GM21423 (cell line): ENCODE data around the gene PKIG.
"Not testable (repeated sequence)": the region's sequence is repeated elsewhere in the genome, so short reads cannot be mapped to it uniquely, and the experiment has no call there.

Source experiments
- ATAC-seq: cut with Tn5 transposase; IDR thresholded peaks from one replicate; pipeline ENCODE4 v1.9.1; 2021; ENCODE audit warnings: mild to moderate bottlenecking, moderate library complexity; ENCODE audit not compliant: unreplicated experiment

PKIG gene

DNA sequence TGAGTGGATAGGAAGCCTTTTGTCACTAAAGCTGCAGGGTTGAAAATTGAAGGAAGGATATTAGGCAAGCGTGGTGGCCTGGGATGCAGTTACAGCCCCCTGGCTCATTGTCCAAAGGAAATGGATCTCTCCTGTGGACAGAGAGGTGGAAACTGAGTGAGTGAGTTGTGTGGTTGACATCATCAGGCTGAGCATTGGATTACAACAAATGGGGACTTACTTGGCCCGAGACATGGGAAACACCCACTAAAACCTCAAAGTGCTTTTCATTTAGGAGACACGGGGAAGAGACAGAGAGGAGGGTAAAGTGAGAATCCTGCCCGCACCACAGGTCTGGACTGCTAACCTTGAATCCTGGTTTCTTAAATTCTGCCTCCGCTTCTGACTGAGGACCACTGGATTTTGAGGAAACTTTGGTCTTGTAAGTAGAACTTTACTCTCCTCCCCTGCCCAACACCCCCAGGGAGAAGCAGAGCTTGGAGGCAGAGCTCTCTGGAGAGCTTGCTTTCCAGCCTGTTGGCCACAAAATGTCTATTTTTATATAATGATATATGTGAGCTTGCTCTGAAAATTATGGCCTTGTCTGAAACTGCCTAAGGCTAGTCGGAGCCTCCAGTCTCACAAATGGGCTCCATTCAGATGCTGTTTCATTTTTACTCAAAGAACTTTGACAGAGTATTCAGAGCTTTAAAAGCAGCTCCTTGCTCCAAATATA lies at the start of gene PKIG:
TSS of gene PKIG (plus strand) at position 269 of the 715 bp plus-strand sequence. CDS start 31,978 bp downstream, outside the sequence.
- no peak for ATAC-seq

DNA sequence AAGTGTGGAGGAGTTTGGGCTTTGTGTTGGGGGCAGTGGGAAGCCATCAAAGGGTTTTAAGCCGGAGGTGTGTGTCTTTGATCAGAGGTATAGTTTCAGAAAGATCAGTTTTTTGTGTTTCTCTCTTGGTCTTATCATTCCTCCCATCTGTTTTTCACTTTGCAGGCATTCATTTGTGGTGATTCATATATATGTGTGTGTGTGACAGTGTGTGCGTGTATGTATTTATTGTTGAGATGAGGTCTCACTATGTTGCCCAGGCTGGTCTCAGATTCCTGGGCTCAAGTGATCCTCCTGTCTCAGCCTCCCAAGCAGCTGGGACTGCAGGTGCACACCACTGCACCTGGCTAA lies 49.4 kb upstream of the PKIG start:
- ATAC-seq: no peak

DNA sequence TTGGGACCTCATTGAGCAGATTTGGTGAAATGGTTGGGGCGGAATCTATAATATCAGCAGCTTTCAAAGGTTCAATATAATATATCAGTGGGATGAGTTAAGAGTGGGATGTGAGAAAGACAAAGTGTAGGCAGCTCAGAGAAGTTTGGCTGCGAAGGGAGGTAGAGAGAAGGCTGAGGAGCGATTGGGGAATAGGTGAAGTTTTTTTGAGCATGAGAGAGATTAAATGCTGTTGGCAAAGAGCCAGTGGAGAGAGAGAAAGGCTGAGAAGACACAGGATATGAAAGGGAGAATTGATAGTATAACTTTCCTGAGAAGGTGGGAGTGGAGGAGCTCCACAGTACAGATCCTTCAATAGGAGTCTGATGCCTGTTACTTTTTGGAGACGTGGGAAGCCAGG lies 48.5 kb upstream of the PKIG start:
- ATAC-seq: no peak

DNA sequence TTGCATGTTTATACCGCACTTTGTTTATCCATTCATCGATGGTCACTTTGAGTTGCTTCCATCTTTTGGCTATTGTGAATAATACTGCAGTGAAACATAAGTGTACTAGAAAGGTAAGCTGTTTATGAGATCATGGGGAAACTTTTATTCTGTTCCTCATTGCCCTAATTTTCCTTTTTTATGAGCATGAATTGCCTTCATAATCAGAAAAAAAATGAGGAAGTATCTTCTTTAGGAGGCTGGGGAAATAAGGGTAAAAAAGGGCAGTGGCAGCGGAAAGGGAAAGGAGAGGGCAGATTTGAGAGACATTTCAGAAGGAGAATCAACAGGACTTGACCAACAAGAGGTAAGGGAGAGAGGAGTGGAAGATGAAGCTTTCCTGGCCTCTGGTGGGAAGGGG lies 46.2 kb upstream of the PKIG start:
- no peak for ATAC-seq

DNA sequence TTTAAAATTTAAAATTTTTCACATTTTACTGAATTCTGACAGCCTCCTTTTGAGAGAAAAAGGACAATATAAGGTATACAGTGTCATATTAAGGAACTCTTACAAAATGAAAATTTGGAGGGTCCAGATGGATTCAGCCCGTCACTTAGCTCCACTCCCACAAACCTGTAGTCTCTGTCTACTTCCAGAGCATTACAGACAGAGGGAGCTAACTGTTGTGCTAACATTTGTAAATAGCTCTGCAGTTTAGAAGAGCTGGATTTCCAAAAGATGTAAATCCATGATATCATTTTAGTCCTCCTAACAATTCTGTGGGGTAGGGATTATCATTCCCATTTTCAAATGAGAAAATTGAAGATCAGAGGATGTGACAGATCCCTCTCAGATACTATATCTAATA lies 44.4 kb upstream of the PKIG start:
- ATAC-seq: no peak

DNA sequence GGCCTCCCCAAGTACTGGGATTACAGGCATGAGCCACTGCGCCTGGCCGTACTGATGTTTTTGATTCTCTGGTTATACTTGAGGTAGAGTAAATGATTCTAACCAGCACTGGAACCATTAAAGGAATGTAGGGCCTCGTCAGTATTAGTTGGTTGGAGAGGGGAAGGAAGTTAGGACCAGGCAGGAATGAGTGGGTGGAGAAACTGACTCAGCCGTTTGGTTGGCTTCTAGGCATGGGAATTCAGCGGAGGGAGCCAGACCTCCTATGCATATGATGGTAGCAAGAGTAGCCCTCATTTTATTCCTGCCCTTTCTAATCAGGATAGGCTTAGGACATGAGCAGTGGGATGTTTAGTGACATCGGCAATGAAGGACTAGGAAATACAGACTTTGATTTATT lies 41.5 kb upstream of the PKIG start:
- no peak for ATAC-seq

DNA sequence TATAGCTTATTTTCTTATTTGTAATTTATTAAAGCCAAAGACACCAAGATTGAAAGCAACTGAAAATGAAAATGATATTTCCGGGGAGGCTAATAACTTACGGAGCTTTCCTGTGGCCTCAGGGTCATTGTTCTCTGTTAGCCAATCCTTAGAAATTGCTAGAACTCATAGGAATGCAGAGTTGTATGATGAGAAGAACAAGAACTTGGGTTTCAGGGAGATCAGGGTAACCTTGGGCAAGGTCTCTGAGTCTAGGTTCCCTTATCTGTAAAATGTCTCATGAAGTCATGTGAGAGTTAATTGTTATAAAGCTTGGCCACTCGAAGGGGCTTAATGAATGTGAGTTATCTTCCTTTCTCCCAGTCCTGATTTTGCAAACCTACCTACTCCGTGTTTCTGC lies 40.4 kb upstream of the PKIG start:
- ATAC-seq: no peak

DNA sequence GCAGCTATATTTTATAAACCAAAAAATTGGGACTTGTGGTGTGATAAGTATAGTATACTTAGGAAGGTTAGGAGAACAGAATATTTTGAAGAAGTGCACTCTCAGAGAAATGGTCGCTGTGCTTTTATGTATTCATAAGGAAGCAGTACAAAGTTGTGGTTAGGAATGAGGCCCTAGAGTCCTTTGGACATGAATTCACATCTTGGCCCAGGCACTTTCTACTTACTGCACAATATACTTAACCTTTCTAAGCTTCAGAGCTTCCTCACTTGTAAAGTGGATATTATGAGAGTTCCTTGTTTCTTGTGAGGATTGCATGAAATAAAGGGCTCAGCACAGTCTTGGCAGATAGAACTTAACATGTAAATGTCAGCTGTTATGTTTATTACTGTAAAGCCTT lies 39.5 kb upstream of the PKIG start:
- ATAC-seq: no peak

DNA sequence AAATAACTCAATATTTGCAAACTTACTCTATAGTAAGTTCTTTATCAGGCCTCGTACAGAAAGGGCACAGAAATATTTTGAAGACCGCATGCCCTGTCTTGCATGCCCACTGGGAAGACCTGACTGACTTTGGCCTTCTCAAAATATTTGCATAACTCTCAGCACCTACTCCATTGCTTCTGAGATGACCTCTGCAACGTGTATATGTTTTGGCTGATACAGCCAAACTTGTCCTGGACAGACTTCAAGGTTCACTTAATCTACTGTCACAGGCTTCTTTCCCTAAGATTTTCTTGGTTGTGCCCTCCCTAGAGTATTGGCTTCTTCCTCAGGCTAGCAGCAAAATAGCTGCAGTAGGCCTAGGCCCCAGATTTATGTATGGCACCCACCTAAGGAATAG lies 39.0 kb upstream of the PKIG start:
- no peak for ATAC-seq

DNA sequence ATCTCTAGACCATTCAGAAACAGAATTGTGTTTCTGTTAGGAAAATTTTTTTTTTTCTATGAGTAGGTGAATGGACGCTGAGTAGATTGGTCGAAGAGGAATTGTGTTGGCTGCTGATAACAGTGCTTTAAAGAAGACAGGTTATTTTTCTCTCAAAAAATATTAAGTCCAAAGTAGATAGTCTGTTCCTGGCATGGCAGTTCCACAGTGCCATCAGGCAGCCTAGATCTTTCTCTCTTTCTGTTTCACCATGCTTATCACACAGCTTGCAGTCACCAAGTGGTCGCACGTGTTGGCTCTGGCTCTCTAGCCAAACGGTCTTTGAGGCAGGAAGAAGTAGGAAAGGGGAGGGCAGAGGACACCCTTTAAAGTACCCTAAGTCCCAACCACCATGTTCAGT lies 38.1 kb upstream of the PKIG start:
- no peak for ATAC-seq

DNA sequence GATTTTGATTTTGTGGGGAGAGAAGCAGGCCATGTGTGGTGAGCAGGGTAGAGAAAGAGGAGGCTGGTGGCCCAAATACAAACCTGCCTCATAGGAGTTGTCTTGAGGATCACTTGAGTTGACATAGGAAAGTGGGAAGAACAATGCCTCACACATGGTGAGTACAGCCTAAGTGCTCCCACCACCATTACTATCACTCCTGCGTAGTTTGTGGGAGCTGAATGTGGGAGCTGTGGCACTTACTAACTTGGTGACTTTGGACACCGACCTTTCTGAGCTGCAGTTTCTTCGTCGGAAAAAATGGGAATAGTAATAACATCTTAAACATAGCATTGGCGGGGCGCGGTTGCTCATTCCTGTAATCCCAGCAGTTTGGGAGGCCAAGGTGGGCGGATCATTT lies 35.0 kb upstream of the PKIG start:
- ATAC-seq: no peak

DNA sequence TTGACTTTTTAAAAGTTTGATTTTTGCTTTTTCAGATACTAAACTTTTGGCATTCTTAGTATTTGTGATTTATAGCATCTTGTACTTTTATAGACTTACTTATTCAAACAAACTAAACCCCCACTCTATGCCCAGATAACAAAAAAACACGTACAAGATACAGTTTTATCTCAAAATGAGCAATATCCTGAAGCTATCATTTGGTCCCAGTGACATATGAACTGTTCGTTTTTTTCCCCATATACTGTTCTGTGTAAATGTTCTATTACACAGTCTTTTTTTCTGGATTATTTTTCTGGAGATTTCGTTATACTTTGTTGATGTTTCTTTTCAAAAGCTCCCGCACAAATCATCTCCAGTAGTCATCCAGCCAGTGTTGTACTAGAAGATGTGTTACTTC lies 33.3 kb upstream of the PKIG start:
- no peak for ATAC-seq

DNA sequence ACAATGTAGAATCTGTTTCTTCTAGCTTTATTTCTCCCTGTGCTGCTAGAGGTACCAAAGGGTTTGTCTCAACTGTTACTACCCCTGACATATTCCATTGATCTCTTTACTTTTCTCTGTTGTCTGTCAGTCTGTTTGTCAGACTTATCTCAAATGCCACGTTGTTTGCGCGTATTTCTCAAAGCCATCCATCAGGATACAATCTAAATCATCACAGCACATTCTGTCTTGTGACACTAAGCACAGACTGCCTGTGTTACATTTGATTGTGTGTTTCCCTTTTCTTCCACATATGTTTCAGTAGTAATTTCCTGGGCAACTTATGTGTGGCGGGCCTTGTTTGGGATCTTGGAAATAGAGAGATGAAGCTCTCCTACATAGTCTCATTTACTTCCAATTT lies 30.3 kb upstream of the PKIG start:
- no peak for ATAC-seq

DNA sequence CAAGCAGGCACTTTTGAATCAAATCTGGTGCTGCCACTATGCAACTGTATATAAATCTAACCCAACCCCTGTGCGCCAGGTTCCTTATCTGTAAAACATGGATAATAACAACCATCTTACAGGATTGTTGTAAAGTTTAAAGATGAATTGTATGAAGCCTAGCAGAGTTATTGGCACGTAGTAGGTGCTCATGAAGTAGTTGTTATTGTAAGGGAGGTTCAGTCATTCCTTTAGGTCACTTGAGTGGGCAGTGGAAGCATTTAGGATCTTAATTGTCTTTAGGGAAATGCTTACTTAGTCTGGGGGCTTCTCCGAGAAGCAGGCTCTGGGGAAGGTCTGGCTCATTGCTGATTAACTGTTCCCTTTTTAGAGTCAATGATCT lies 29.8 kb upstream of the PKIG start:
- ATAC-seq: no peak

DNA sequence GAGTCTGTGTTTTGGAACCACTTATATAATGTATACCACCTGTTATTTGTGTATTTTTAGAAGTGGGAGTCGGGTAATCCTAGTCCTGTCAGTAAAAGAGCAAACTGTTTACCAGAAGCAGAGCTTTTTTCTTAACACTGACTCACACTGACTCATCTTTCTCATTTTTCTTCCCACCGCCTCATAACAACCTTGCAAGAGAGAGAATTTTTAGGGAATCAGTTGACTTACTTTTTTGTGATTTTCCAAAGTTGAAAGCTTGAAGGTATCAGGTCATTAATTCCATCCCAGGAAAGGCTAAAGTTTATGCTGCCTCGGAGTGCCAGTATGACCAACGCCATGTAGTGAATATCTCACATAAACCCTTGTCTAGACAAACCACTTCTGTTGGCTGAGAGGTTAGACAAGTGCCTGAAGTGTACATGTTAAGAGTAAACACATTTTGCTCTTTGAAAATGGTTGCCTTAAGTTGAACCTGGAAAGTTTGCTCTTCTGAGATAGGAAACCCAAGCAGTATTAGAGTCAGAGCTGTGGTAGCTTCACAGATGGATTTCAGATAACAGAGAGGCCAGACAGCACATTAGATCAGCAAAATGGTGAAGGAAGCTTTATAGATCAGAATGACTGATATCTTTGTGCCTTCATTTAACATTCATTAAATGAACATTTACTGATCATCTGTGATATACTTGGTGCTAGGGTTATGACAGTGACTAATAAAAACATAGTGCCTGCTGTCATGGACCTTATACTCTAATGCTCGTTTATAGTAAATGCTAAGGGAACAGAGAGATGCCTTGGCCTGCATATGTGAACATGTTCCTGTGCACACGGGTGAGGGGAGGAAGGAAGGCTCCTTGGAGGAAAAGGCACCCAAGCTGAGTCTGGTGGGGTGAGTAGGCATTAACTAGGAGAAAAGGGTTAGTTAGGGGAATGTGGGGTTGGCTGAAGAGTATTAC lies 29.1 kb upstream of the PKIG start:
- ATAC-seq: no peak

DNA sequence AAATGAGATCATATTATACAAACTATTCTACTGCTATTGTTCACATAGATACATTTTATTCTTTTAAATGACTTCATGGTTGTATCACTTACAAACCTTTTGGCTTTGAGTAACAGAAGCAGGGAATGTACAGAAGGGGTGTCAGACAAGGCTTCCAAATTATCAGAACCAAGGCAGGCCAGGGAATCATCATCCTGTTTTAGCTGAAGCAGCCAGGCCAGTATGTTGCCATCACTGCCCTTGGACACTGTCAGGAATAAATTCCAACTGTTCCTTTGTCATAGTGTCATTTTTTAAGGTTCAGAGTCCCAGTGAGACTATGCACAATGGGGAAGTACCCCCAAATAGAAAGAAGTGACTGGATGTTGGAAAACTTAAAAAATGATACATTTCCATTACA lies 23.1 kb upstream of the PKIG start:
- ATAC-seq: no peak

DNA sequence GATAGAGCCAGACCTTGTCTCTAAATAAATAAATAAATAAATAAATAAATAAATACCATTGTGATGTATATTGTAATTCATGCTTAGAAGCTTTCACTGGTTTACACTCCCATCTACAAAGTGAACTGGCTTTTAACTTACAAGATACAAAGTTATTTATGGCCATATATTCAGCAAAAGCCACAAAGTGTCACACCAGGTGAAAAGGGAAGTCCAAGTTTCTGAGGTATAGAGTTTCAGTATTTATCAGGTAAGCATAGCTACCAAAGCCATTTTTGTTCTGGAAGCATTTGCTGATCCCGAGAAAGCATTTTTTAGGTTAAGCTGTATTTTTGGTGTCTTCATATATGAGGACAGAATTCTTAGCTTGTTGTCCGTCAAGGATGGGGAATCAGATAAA lies 22.1 kb upstream of the PKIG start:
- no peak for ATAC-seq

DNA sequence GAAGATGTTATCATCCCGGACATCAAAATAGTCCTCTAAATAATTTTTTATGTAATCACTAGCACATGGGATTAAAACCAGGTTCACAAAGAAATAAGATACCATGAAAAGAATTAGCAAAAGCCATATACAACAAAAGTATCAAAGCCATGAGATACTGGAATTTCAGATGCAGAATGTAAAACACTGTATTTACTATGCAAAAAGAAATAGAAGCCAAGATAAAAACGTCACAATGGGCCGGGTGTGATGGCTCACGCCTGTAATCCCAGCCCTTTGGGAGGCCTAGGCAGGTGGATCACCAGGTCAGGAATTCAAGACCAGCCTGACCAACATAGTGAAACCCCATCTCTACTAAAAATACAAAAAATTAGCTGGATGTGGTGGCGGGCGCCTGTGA lies 21.6 kb upstream of the PKIG start:
- ATAC-seq: not testable (repeated sequence)

DNA sequence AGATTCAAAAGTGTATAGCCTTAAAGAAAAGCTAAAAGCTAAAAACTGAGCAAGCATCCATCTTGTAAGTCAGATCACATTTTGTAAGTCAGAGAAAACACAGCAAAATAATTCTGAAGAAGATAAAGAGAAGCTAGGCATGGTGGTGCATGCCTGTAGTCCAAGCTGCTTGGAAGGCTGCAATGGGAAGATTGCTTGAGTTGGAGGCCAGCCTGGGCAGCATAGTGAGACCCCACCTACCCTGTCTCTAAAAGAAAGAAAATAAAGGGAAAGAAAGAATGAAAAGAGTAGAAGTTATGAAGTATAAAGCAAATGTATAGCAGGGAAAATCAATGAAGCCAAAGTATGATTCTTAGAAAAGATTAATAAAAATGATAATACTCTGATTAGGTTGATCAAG lies 20.5 kb upstream of the PKIG start:
- ATAC-seq: no peak

DNA sequence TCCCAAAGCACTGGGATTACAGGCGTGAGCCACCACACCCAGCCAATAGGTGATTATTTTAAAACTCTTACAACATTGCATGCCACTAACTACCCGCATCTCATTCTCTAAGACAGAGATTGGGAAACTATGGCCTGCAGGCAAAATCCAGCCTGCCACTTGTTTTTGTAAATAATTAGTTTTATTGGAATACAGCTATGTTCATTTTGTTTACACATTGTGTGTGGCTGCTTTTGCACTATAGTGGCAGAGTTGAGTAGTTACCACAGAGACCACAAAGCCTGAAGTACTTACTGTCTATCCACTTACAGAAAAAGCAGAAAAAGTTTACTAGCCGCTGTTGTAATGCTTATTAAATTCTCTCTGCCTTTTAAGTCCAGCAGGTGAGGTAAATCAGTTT lies 16.4 kb upstream of the PKIG start:
- no peak for ATAC-seq

DNA sequence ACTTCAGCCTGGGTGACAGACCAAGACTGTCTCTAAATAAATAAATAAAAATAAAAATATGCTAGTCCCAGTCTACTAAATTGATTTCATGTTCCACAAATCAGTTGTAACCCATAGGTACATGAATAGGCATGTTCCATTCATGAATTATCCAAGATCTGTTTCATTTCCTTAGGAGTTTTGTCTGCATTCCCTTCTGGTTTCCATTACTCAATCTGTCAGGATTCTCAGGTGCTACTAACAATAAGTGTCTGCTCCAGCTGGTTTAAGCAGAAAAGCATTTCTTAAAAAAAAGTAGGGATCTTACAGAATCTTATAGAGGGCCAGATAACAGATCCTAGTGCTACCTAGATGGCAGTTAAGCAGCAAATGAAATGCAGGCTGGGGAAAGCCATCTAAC lies 15.6 kb upstream of the PKIG start:
- no peak for ATAC-seq

DNA sequence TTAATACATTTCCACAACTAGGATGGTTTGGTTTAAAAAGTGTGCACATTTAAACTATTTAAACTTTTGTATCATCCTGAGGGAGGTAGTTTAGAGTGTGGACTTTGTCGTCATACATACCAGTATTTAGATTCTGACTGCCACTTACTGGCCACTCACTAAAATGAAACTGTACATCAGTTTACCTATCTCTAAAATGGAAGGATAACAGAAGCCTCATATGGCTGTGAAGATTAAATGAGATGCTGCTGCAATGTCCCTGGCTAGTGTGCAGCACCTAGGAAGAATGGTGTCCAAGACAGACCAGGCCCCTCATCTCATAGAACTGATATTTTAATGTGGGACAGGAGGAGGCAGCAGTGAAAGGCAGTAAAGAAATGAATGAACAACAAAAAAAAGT lies 12.0 kb upstream of the PKIG start:
- ATAC-seq: no peak
